BLaER1 treated with 17β-estradiol and CSF1 and Interleukin-3, amounts not matched to agents 10 nM and 100 nM (cell line): ENCODE measurements around the gene CSRP1.

ENCODE experiments used
- H3K27ac ChIP-seq, 11 experiments: shearing (Covaris generic); formaldehyde crosslinking; 2 replicates each; pipeline ENCODE4 v1.8.1; 2022
- H3K27me3 ChIP-seq, 11 experiments: shearing (Covaris generic); formaldehyde crosslinking; 2 replicates each; pipeline ENCODE4 v1.8.1; 2022
- H3K36me3 ChIP-seq, 11 experiments: shearing (Covaris generic); formaldehyde crosslinking; 2 replicates each; pipeline ENCODE4 v1.8.1; 2022
- H3K4me1 ChIP-seq, 10 experiments: shearing (Covaris generic); formaldehyde crosslinking; 2 replicates each; pipeline ENCODE4 v1.8.1; 2022
- H3K4me2 ChIP-seq, 11 experiments: shearing (Covaris generic); formaldehyde crosslinking; 2 replicates each; pipeline ENCODE4 v1.8.1; 2022
- H3K4me3 ChIP-seq, 10 experiments: shearing (Covaris generic); formaldehyde crosslinking; 2 replicates each; pipeline ENCODE4 v1.8.1; 2022
- H3K9ac ChIP-seq, 11 experiments: shearing (Covaris generic); formaldehyde crosslinking; 2 replicates each; pipeline ENCODE4 v1.8.1; 2022
- H3K9me3 ChIP-seq, 11 experiments: shearing (Covaris generic); formaldehyde crosslinking; replicated peaks in 1 of 11; 2 replicates each; pipeline ENCODE4 v1.8.1; 2022
- H4K20me1 ChIP-seq, 11 experiments: shearing (Covaris generic); formaldehyde crosslinking; 2 replicates each; pipeline ENCODE4 v1.8.1; 2022
- Cebpa-rat ChIP-seq, 11 experiments: shearing (Covaris generic); IDR thresholded peaks; 2 replicates each; pipeline ENCODE4 v1.8.1; 2022

Gene CSRP1

DNA sequence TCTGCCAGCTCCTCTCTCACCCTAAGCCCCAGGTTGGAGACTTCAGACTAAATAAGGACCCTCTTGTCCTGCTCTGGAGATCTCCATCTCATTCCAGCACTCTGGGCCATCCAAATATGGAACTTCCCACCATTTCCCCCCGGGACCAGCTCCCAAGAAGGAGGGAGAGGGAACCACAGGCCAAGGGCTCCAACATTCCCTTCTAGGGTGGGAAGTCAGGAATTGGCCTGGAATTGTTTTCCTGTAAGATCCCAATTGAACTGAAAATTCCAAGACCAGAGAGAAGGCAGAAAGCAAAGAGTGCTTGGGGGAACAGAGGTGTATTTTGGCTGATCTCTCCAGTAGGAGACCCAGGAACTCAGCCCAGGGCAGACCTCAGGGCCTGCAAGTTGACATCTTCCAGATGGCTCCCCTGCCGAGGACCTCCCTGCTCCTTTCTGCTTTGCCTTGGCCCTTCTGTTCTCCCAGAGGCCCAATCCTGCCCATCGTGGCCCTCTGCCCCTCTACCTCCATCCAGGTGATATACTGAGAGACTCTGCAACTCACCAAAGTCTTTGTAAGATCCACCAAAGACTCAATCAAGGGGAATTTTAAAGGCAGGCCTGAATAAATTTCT, 14.9 kb downstream of the CSRP1 start:
- Histone ChIP-seq H3K9ac (no peak overlapping the region), H3K9me3 (peaks cover 0 to 20% (median 7%) of the 10 kb centered on the region in 11 experiments; a peak in 13 of 22 replicates), H3K4me1 (peaks cover 26 to 43% (median 34%) of the 10 kb centered on the region in 10 experiments), H3K36me3 (peaks cover 52 to 82% (median 69%) of the 10 kb centered on the region in 11 experiments), H3K27ac (no peak overlapping the region), H4K20me1 (peaks cover 0 to 31% (median 0%) of the 10 kb centered on the region in 11 experiments; a peak in 6 of 22 replicates), H3K27me3 (no peaks in the 10 kb centered on the region), H3K4me2 (peak overlapping the region in 2 of 11 experiments; percentile 70 to 72; a peak in 1 of 22 replicates), H3K4me3 (no peak overlapping the region)
- TF ChIP-seq Cebpa-rat (IDR thresholded peaks at IDR 0.05): no peak

DNA sequence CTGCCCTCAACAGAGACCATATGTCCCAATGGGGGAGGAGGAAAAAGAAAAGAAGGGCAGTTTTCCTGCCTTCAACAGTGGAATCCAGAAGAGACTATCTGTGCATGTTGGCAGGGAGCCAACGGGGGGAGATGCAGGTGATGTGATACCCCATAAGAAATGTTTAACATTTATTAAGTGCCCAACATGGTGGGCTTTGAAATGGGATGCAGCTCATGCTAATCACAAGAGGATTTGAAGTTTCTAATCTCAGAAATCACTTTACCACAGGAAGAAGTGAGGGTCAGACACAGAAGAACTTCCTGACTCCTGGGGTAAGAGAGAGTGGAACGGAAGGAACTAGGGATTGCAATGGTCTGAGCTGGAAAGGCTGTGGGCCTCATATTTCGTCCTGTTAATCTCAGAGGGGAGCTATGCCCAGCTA, 16.2 kb downstream of the CSRP1 start:
- no peak for TF ChIP-seq Cebpa-rat (IDR thresholded peaks at IDR 0.05)
- Histone ChIP-seq H3K27ac (no peak overlapping the region), H3K4me3 (no peak overlapping the region), H3K36me3 (peaks cover 56 to 84% (median 73%) of the 10 kb centered on the region in 11 experiments), H3K4me2 (peak overlapping the region; percentile 40 to 84 (median 58)), H3K9ac (no peak overlapping the region), H3K4me1 (peaks cover 22 to 43% (median 31%) of the 10 kb centered on the region in 10 experiments), H3K9me3 (peaks cover 0 to 20% (median 7%) of the 10 kb centered on the region in 11 experiments; a peak in 13 of 22 replicates), H3K27me3 (no peaks in the 10 kb centered on the region), H4K20me1 (peaks cover 0 to 27% (median 0%) of the 10 kb centered on the region in 11 experiments; a peak in 4 of 22 replicates)

DNA sequence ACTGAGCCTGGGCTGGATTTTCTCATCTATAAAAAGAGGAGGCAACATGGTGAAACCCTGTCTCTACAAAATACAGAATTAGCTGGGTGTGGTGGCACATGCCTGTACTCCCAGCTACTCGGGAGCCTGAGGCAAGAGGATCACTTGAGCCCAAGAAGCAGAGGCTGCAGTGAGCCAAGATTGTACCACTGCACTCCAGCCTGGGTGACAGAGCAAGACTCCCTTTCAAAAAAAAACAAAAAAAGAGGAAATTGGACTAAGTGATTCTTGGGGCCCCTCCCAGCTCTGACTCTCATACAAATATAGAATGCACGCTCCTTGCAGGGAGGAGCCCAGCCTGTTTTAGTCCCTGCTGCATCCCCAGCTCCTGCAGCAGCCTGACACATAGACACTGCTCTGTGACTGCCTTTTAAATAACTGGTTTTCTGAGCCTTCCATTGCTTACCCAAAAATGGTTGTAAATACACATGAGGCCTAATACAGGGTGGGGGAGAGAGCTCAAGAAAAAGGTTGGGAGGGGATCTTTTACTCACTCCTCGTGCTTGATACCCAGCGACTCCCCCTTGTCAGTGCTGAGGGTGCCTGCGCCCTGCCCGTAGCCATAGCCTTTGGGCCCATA, 17.2 kb downstream of the CSRP1 start:
- peak overlapping the region in 6 of 11 experiments; percentile 25 to 69 (median 52); a peak in 9 of 22 replicates for H3K27ac ChIP-seq
- no peak overlapping the region for H3K4me3 ChIP-seq
- H3K9me3 ChIP-seq: peaks cover 0 to 20% (median 7%) of the 10 kb centered on the region in 11 experiments; a peak in 13 of 22 replicates
- H3K9ac ChIP-seq: peak overlapping the region in 4 of 11 experiments; percentile 22 to 57 (median 35); a peak in 5 of 22 replicates
- H3K36me3 ChIP-seq: peaks cover 52 to 84% (median 73%) of the 10 kb centered on the region in 11 experiments
- H3K27me3 ChIP-seq: no peaks in the 10 kb centered on the region
- no peak for TF ChIP-seq Cebpa-rat (IDR thresholded peaks at IDR 0.05)
- peak overlapping the region in 9 of 11 experiments; percentile 24 to 84 (median 70); a peak in 17 of 22 replicates for H3K4me2 ChIP-seq
- peaks cover 17 to 44% (median 29%) of the 10 kb centered on the region in 10 experiments for H3K4me1 ChIP-seq
- H4K20me1 ChIP-seq: peaks cover 0 to 31% (median 0%) of the 10 kb centered on the region in 11 experiments; a peak in 3 of 22 replicates

DNA sequence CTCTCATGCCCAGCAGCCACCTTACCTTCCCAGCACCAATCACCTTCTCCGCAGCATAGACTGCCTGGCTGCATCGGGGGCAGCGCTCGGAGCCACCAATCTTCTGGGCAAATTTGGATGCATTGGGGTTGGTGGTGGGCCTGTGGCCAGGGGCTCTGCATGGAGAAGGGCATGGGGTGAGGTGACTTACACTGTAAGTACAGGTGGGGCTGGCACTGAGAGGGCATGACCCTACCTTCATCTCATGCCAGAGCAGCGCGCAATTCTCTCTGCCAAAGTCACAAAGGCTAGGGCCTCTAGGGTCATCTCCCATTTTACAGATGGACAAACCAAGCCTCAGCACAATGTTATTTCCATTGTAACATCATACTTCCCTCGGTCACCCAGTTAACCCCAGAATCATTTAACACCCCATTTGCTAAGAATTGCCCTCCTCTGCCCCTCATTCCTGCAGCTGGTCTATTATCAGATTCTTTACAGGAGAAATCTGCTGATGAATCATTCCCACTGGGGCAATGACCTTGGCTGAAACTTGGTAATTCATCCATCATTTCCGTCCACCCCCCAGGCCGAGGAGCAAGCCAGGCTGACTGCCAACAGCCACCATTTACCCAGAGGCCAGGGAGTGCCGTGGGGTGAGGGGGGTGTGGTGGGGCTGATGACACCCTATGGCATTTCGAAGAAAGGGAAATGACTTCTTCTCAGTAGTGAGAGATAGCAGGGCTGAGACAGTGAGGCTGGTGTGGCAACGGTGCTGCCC, 17.9 kb downstream of the CSRP1 start:
- Histone ChIP-seq H3K4me2 (peak overlapping the region in 8 of 11 experiments; percentile 24 to 84 (median 70); a peak in 12 of 22 replicates), H3K27ac (peak overlapping the region in 6 of 11 experiments; percentile 25 to 69 (median 52); a peak in 9 of 22 replicates), H3K4me3 (no peak overlapping the region), H3K27me3 (no peaks in the 10 kb centered on the region), H4K20me1 (peaks cover 0 to 31% (median 0%) of the 10 kb centered on the region in 11 experiments; a peak in 3 of 22 replicates), H3K36me3 (peaks cover 49 to 84% (median 73%) of the 10 kb centered on the region in 11 experiments), H3K4me1 (peaks cover 17 to 44% (median 29%) of the 10 kb centered on the region in 10 experiments), H3K9ac (peak overlapping the region in 4 of 11 experiments; percentile 22 to 57 (median 35); a peak in 5 of 22 replicates), H3K9me3 (peaks cover 0 to 14% (median 7%) of the 10 kb centered on the region in 11 experiments; a peak in 13 of 22 replicates)
- no peak for TF ChIP-seq Cebpa-rat (IDR thresholded peaks at IDR 0.05)

DNA sequence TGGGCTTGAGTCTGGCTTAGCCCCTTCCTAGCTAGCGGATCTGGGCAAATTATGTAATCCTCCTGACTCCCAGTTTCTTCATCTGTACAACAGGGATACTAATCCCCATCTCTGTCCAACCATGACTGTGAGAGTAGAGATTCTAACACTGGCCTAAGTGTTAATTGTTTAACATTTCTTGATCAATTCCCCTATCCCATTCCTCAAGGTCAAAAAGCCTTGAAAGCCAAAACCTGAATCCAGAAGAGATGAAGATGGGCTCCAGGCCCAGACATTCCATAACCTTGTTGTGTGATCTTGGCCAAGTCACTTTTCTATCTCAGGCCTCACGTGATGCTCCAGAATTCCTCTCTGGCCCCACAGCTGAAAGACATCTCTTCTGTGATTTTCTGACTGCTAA, 19.2 kb downstream of the CSRP1 start:
- H3K4me2 ChIP-seq: no peak overlapping the region
- peaks cover 17 to 44% (median 29%) of the 10 kb centered on the region in 10 experiments for H3K4me1 ChIP-seq
- peaks cover 0 to 2% (median 0%) of the 10 kb centered on the region in 11 experiments; a peak in 4 of 22 replicates for H3K9me3 ChIP-seq
- no peak for TF ChIP-seq Cebpa-rat (IDR thresholded peaks at IDR 0.05)
- no peak overlapping the region for H3K27ac ChIP-seq
- no peaks in the 10 kb centered on the region for H3K27me3 ChIP-seq
- H3K4me3 ChIP-seq: no peak overlapping the region
- H4K20me1 ChIP-seq: peaks cover 0 to 31% (median 0%) of the 10 kb centered on the region in 11 experiments; a peak in 4 of 22 replicates
- H3K36me3 ChIP-seq: peaks cover 41 to 84% (median 68%) of the 10 kb centered on the region in 11 experiments
- no peak overlapping the region for H3K9ac ChIP-seq

DNA sequence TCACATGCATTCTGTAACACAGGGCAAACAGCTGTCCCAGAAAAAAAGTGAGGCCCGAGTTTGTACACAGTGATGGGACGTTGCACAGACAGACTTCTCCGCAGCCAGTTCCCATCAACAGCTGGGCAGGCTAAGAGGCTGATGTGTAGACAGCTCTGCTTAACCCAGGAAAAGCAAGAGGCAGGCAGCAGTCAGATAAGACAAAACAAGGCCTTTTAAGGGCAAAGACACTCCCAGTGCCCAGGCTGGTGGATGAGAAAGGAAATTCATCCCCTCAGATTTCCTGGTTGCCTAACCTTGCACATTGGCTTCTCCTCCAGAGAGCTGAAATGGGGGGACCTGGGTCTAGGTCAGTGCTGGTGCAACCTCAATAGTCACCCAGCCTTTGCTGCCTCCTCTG, 20.7 kb downstream of the CSRP1 start:
- no peak overlapping the region for H3K4me3 ChIP-seq
- peaks cover 26 to 52% (median 32%) of the 10 kb centered on the region in 10 experiments for H3K4me1 ChIP-seq
- no peaks in the 10 kb centered on the region for H3K9me3 ChIP-seq
- peak overlapping the region in 1 of 11 experiments; percentile 21; a peak in 2 of 22 replicates for H3K9ac ChIP-seq
- no peak for TF ChIP-seq Cebpa-rat (IDR thresholded peaks at IDR 0.05)
- peaks cover 36 to 73% (median 57%) of the 10 kb centered on the region in 11 experiments for H3K36me3 ChIP-seq
- no peak overlapping the region for H3K27ac ChIP-seq
- H4K20me1 ChIP-seq: peaks cover 0 to 23% (median 0%) of the 10 kb centered on the region in 11 experiments; a peak in 3 of 22 replicates
- peaks cover 0 to 8% (median 5%) of the 10 kb centered on the region in 11 experiments; a peak in 11 of 22 replicates for H3K27me3 ChIP-seq
- peak overlapping the region in 3 of 11 experiments; percentile 4 to 33 (median 16); a peak in 5 of 22 replicates for H3K4me2 ChIP-seq

DNA sequence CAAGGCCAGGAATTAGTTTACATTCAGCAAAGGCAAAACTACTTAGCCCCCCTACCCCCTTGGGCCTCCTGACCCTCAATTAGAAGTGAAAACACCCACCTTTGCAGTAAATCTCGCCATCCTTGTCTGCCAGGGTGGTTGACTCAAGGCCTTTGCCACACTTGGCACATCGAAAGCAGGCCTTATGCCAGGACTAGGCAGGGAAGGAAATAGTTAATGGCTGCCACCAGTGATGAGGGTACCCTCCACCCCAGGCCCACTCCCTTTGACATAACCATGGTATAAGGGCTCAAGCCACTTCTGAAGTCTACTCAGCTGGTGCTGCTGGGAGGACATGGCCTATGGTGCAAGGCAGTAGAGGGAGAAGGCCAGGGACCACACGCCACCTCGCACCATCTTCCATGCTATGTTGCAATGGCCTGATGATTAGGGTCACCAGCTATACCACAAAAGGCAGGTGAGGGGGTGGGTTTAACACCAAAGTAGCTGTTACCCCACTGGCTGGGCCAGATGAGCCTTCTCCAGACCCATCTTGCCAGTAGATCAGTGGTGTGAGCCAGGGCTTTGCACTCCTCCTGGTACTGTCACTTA, 21.6 kb downstream of the CSRP1 start:
- Histone ChIP-seq H3K27ac (no peak overlapping the region), H3K4me2 (no peak overlapping the region), H3K36me3 (peaks cover 34 to 69% (median 57%) of the 10 kb centered on the region in 11 experiments), H3K27me3 (peaks cover 0 to 12% (median 8%) of the 10 kb centered on the region in 11 experiments; a peak in 11 of 22 replicates), H3K9me3 (no peaks in the 10 kb centered on the region), H4K20me1 (peaks cover 0 to 16% (median 0%) of the 10 kb centered on the region in 11 experiments; a peak in 3 of 22 replicates), H3K4me3 (no peak overlapping the region), H3K4me1 (peaks cover 25 to 50% (median 30%) of the 10 kb centered on the region in 10 experiments), H3K9ac (no peak overlapping the region)
- no peak for TF ChIP-seq Cebpa-rat (IDR thresholded peaks at IDR 0.05)
